Vagina (tissue), 2 donors: ENCODE data around the gene KRTAP9-3. TPM values are rescaled to one million over a fixed set of nuclear protein-coding genes. Genes with fewer than 3 reads are reported as not detected.
"Not testable (repeated sequence)": the region's sequence is repeated elsewhere in the genome, so short reads cannot be mapped to it uniquely, and the experiment has no call there.

Experiments
- DNase-seq, 2 donors: peaks; one replicate each; pipeline ENCODE4 v3.0.0-alpha.2; 2017; ENCODE audit errors: extremely low spot score in 2 of 2
- H3K27ac ChIP-seq: fragments of 200-600 bp; sonication (generic); one replicate; pipeline ENCODE4 v1.5.1; 2019
- H3K27me3 ChIP-seq: fragments of 200-600 bp; sonication (generic); one replicate; pipeline ENCODE4 v1.5.1; 2019
- H3K36me3 ChIP-seq, 2 donors: fragments of 200-600 bp; sonication (generic); one replicate each; pipeline ENCODE4 v1.5.1; 2017 to 2019
- H3K4me1 ChIP-seq: fragments of 200-600 bp; sonication (generic); one replicate; pipeline ENCODE4 v1.5.1; 2019
- H3K4me3 ChIP-seq, 2 donors: fragments of 200-600 bp; sonication (generic); 1 replicate in 1 of 2; 2 replicates in 1 of 2; pipeline ENCODE4 v1.5.1; 2016 to 2019
- H3K9me3 ChIP-seq: fragments of 200-600 bp; sonication (generic); one replicate; pipeline ENCODE4 v1.5.1; 2019
- POLR2A ChIP-seq, 2 donors: fragments of 450-650 bp; IDR thresholded peaks; one replicate each; pipeline ENCODE4 v1.6.1; 2017; ENCODE audit warnings: antibody characterized with exemption in 2 of 2, mild to moderate bottlenecking in 2 of 2, moderate library complexity in 2 of 2
- POLR2AphosphoS5 ChIP-seq, 2 donors: sonication (generic); formaldehyde crosslinking; IDR thresholded peaks; one replicate each; pipeline ENCODE4 v1.9.0; 2017; ENCODE audit warnings: antibody characterized with exemption in 2 of 2, mild to moderate bottlenecking in 2 of 2, low read depth in 1 of 2; ENCODE audit not compliant: insufficient read depth in 1 of 2
- intact Hi-C: fragments of 100-400 bp; cut with DNase I; formaldehyde crosslinking; loops from one replicate; pipeline ENCODE4 v1.15.1; 2023
- total RNA-seq: library from RNA; depleted of rRNA; stranded (reverse); fragments of >200 nt; gene quantifications from one replicate; pipeline ENCODE4 v1.2.3, GENCODE V29; 2016
- TF ChIP-seq, protein P1 (sequence below), 3 experiments: fragments of 450-650 bp in 2 of 3; fragments of 200-600 bp in 1 of 3; sonication (generic) in 1 of 3; IDR thresholded peaks; one replicate each; pipeline ENCODE4 v1.5.1; 2017 to 2019; ENCODE audit warnings: antibody characterized with exemption in 3 of 3, mild to moderate bottlenecking in 2 of 3, moderate library complexity in 2 of 3

KRTAP9-3 gene
- total RNA-seq, 1 donor from 2014 or later: not detected

GRCh38 chr17:41223821-41224220, 8.4 kb upstream of the KRTAP9-3 start:
- intact Hi-C loops: no loop called here
- TF ChIP-seq, protein P1, sequence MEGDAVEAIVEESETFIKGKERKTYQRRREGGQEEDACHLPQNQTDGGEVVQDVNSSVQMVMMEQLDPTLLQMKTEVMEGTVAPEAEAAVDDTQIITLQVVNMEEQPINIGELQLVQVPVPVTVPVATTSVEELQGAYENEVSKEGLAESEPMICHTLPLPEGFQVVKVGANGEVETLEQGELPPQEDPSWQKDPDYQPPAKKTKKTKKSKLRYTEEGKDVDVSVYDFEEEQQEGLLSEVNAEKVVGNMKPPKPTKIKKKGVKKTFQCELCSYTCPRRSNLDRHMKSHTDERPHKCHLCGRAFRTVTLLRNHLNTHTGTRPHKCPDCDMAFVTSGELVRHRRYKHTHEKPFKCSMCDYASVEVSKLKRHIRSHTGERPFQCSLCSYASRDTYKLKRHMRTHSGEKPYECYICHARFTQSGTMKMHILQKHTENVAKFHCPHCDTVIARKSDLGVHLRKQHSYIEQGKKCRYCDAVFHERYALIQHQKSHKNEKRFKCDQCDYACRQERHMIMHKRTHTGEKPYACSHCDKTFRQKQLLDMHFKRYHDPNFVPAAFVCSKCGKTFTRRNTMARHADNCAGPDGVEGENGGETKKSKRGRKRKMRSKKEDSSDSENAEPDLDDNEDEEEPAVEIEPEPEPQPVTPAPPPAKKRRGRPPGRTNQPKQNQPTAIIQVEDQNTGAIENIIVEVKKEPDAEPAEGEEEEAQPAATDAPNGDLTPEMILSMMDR (IDR thresholded peaks at IDR 0.05): no peak
- TF ChIP-seq POLR2A (IDR thresholded peaks at IDR 0.05) (no peak), POLR2AphosphoS5 (IDR thresholded peaks at IDR 0.05; ENCODE audit: insufficient read depth in 1 of 2, low read depth in 1 of 2) (no peak)
- no peak for DNase-seq
- H3K4me1 ChIP-seq: no peaks in the 10 kb centered on the region
- H3K36me3 ChIP-seq: no peaks in the 10 kb centered on the region
- no peak overlapping the region for H3K4me3 ChIP-seq
- H3K27me3 ChIP-seq: no peaks in the 10 kb centered on the region
- no peaks in the 10 kb centered on the region for H3K9me3 ChIP-seq
- H3K27ac ChIP-seq: no peak overlapping the region

DNA sequence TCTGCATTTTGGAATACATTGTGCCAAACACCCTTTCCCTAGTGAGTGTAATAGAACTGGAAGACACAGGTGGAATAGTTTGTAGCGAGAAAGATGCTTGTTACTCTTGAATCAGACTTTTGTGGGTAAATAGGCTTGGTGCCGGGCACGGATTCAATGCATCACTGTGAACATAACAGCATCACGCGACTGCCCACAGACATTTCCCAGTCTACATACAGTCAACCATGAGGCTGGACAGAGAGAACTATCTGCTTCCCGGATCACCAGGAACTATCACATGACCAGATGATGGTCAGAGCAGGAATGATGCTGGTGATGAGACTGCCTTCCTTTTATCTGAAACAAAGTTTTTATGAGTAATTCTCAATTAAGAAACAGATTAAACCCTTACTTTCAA, 6.2 kb upstream of the KRTAP9-3 start:
- Histone ChIP-seq H3K4me3 (no peak overlapping the region), H3K36me3 (no peaks in the 10 kb centered on the region), H3K27me3 (no peaks in the 10 kb centered on the region), H3K4me1 (no peaks in the 10 kb centered on the region), H3K9me3 (no peaks in the 10 kb centered on the region), H3K27ac (no peak overlapping the region)
- TF ChIP-seq, protein P1 (IDR thresholded peaks at IDR 0.05): no peak
- TF ChIP-seq POLR2A (IDR thresholded peaks at IDR 0.05) (no peak), POLR2AphosphoS5 (IDR thresholded peaks at IDR 0.05; ENCODE audit: insufficient read depth in 1 of 2, low read depth in 1 of 2) (no peak)
- DNase-seq: no peak
- intact Hi-C loops: no loop called here

GRCh38 chr17:41226598-41227095, 5.6 kb upstream of the KRTAP9-3 start, which contains the start of gene KRTAP9-2:
KRTAP9-2 (plus strand) TSS chr17:41226648; CDS start chr17:41226655, 7 bp downstream.
- H3K27me3 ChIP-seq, DNase-seq, intact Hi-C loops, H3K4me1 ChIP-seq, H3K36me3 ChIP-seq, H3K27ac ChIP-seq, H3K4me3 ChIP-seq, H3K9me3 ChIP-seq: not testable (repeated sequence)

DNA sequence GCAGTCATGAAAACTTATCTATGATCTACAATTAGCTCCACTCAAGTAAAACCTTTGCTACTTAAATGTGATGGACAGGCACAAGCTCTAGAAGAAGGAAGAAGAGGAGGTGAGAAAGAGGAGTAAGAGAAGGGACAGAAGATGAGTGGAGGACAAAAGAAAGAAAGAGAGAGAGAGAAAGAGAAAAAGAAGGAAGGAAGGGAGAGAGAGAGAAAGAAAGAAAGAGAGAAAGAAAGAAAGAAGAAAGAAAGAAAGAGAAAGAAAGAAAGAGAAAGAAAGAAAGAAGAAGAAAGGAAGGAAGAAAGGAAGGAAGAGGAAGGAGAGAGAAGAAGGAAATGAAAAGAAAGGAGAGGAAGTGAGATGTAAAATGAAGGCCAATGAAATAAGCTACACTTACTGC, 2.2 kb upstream of the KRTAP9-3 start:
- no peaks in the 10 kb centered on the region for H3K4me1 ChIP-seq
- H3K27ac ChIP-seq: no peak overlapping the region
- H3K36me3 ChIP-seq: no peaks in the 10 kb centered on the region
- no peak overlapping the region for H3K4me3 ChIP-seq
- DNase-seq: no peak
- TF ChIP-seq POLR2AphosphoS5 (IDR thresholded peaks at IDR 0.05; ENCODE audit: insufficient read depth in 1 of 2, low read depth in 1 of 2) (no peak), POLR2A (IDR thresholded peaks at IDR 0.05) (no peak)
- TF ChIP-seq, protein P1 (IDR thresholded peaks at IDR 0.05): no peak
- intact Hi-C loops: no loop called here
- H3K9me3 ChIP-seq: no peaks in the 10 kb centered on the region
- H3K27me3 ChIP-seq: no peaks in the 10 kb centered on the region

DNA sequence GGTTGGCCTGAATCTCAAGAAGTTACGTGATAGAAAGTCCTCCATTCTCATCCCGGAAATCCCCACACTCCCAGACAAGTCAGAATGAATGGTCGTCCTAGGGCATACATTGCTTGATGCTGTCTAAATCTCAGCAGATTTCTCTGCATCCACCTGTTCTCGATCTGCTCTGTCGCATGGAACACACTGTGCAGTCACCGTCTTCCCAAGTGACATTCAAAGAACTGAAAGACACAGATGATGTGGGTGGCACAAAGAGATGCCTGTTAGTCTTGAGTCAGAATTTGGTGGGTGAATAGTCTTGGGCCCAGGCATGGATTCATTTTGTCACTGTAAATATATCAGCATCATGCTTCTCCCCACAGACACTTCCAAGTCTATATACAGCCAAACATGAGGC, 518 bp upstream of the KRTAP9-3 start:
- Histone ChIP-seq H3K9me3 (no peaks in the 10 kb centered on the region), H3K27me3 (no peaks in the 10 kb centered on the region), H3K4me1 (no peaks in the 10 kb centered on the region), H3K27ac (no peak overlapping the region), H3K4me3 (no peak overlapping the region), H3K36me3 (no peaks in the 10 kb centered on the region)
- no peak for DNase-seq
- intact Hi-C loops: no loop called here
- TF ChIP-seq, protein P1 (IDR thresholded peaks at IDR 0.05): no peak
- TF ChIP-seq POLR2AphosphoS5 (IDR thresholded peaks at IDR 0.05; ENCODE audit: insufficient read depth in 1 of 2, low read depth in 1 of 2): no peak
- no peak for TF ChIP-seq POLR2A (IDR thresholded peaks at IDR 0.05)

DNA sequence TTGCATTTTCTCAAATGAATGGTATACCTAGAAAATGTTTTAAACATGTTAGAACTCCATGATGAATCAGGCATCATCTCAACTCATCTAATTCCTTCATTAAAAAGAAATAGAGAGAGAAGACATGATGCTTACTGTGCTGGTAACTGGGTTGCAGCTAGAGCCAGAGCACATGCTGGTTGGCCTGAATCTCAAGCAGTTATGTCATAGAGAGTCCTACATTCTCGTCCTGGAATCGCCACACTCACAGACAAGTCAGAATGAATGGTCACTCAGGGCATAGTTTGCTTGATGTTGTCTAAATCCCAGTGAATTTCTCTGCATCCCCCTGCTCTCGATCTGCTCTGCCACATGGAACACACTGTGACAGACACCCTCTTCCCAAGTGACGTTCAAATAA, 4.9 kb downstream of the KRTAP9-3 start:
- H3K9me3 ChIP-seq, H3K36me3 ChIP-seq, DNase-seq, H3K4me3 ChIP-seq, H3K27me3 ChIP-seq, H3K27ac ChIP-seq, H3K4me1 ChIP-seq, intact Hi-C loops: not testable (repeated sequence)

DNA sequence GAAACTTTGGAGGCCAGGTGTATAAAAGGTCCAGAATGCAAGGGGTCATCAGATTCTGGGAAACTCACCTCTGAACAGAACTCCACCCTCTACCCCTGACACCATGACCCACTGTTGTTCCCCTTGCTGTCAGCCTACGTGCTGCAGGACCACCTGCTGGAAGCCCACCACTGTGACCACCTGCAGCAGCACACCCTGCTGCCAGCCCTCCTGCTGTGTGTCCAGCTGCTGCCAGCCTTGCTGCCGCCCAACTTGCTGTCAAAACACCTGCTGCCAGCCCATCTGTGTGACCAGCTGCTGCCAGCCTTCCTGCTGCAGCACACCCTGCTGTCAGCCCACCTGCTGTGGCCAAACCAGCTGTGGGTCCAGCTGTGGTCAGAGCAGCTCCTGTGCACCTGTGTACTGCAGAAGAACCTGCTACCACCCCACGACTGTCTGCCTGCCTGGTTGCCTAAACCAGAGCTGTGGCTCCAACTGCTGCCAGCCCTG, 5.7 kb downstream of the KRTAP9-3 start, which contains the start of gene KRTAP9-8:
KRTAP9-8 (plus strand) TSS at position 51 of the 489 bp plus-strand sequence; CDS start at position 104, 53 bp downstream.
- H3K4me3 ChIP-seq, intact Hi-C loops, DNase-seq, H3K9me3 ChIP-seq, H3K36me3 ChIP-seq, H3K4me1 ChIP-seq, H3K27ac ChIP-seq, H3K27me3 ChIP-seq: not testable (repeated sequence)

GRCh38 chr17:41246995-41247787, 14.9 kb downstream of the KRTAP9-3 start:
- H3K4me3 ChIP-seq, H3K4me1 ChIP-seq, H3K27me3 ChIP-seq, H3K9me3 ChIP-seq, DNase-seq, H3K27ac ChIP-seq, intact Hi-C loops, H3K36me3 ChIP-seq: not testable (repeated sequence)
